GM19395 (cell line): ENCODE results near the gene ATP5MG.
"Not testable (repeated sequence)": the region's sequence is repeated elsewhere in the genome, so short reads cannot be mapped to it uniquely, and the experiment has no call there.

Experiments
- ATAC-seq: cut with Tn5 transposase; IDR thresholded peaks from one replicate; pipeline ENCODE4 v1.9.1; 2021; ENCODE audit warnings: mild to moderate bottlenecking, moderate library complexity; ENCODE audit not compliant: unreplicated experiment

Gene ATP5MG

GRCh38 chr11:118401151-118401879 lies at the start of gene ATP5MG:
Gene ATP5MG, plus strand, starts transcription at chr11:118401606. Its CDS starts 60 bp downstream, at chr11:118401666.
- ATAC-seq = peak; percentile 64

- no peak for ATAC-seq
These were observed 48.2 kb upstream of the ATP5MG start for GRCh38 chr11:118353084-118353710.

- no peak for ATAC-seq
These were observed 43.3 kb upstream of the ATP5MG start for GRCh38 chr11:118358071-118358470.

GRCh38 chr11:118359295-118359958 lies 42.0 kb upstream of the ATP5MG start, which contains the start of gene UBE4A:
Gene UBE4A, plus strand, starts transcription at chr11:118359600. Its CDS starts 5,481 bp downstream, at chr11:118365081.
- peak; percentile 89 for ATAC-seq

- no peak for ATAC-seq
These were observed 36.3 kb upstream of the ATP5MG start for GRCh38 chr11:118364956-118365615.

GRCh38 chr11:118366287-118366686 lies 35.1 kb upstream of the ATP5MG start:
- ATAC-seq = no peak

- no peak for ATAC-seq
These were observed 30.6 kb upstream of the ATP5MG start for GRCh38 chr11:118370774-118371173.

GRCh38 chr11:118373263-118373662 lies 28.1 kb upstream of the ATP5MG start:
- no peak for ATAC-seq

GRCh38 chr11:118373871-118374270 lies 27.5 kb upstream of the ATP5MG start:
- no peak for ATAC-seq

GRCh38 chr11:118374729-118375128 lies 26.7 kb upstream of the ATP5MG start:
- no peak for ATAC-seq

GRCh38 chr11:118375978-118376377 lies 25.4 kb upstream of the ATP5MG start:
- ATAC-seq = no peak

- no peak for ATAC-seq
These were observed 21.9 kb upstream of the ATP5MG start for GRCh38 chr11:118379497-118379896.

GRCh38 chr11:118380571-118380970 lies 20.8 kb upstream of the ATP5MG start:
- ATAC-seq = no peak

- no peak for ATAC-seq
These were observed 18.5 kb upstream of the ATP5MG start for GRCh38 chr11:118382954-118383353.

- ATAC-seq = no peak
These were observed 17.7 kb upstream of the ATP5MG start for GRCh38 chr11:118383657-118384056.

GRCh38 chr11:118396097-118396501 lies 5.3 kb upstream of the ATP5MG start:
- ATAC-seq = no peak

GRCh38 chr11:118397448-118397847 lies 4.0 kb upstream of the ATP5MG start:
- no peak for ATAC-seq

GRCh38 chr11:118398791-118399559 lies 2.4 kb upstream of the ATP5MG start:
- no peak for ATAC-seq

- ATAC-seq = peak; percentile 22
These were observed 629 bp downstream of the ATP5MG start for GRCh38 chr11:118401880-118402590.

- not testable (repeated sequence) for ATAC-seq
These were observed 1.2 kb downstream of the ATP5MG start for GRCh38 chr11:118402594-118402993.
